G401.6 (cell line): ENCODE results near the gene FBXL22.
A peak's percentile ranks its signal among the peaks of the same experiment; 100 is the strongest.

Source experiments
- FAIRE-seq: peaks from 2 replicates; lab custom pipeline; 2012; peaks lifted over from hg19 to GRCh38; lab: Jason Lieb, UNC

Gene FBXL22

DNA sequence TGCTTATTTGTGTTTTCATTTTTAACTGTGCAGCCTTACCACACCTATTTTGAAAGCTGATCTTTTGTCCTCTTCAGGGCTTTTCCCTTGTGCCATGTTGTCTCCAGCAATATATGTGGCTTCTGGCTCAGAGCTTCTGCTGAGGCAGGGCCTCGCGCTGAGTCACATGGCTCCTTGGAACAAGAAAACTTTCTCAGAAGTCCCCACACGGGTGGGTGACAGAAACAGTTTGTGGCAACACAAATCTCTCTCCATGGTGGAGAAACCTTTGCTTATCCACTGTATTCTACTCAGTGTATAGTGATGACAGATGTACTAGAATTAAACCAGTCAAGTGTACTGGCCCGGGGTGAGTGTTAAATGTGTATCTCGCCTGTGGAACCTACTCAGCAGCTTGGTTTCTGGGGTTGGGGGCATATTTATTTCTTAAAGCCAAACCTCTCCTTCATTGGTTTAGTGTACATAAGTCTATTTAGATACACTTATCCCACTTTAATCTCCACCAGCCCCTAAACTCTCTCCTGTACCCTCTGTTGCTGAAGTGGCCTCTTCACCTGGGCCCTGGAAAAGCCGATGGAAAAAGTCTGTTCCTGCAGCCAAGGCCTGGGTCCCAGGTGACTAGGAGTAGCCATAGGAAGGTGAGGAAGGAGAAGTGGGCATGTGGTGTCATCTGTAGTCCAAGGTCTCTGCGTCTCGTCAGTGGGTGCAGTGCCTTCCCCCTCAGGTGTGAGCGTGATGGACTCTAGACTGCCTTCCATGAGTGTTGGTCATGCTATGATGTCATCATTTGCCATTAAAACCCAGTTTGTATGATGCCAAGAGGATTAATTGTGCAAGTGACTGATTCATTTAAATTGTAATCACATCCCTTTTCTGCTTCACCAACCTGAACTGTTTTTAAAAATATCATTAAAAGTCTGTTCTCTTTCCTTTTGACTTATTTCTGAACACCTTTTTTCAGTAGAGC lies 3.2 kb upstream of the FBXL22 start:
- FAIRE-seq = no peak

- no peak for FAIRE-seq
These were observed 2.1 kb upstream of the FBXL22 start for GRCh38 chr15:63595065-63595464.

- no peak for FAIRE-seq
These were observed 1.5 kb upstream of the FBXL22 start for GRCh38 chr15:63595688-63596087.

GRCh38 chr15:63596676-63597037 lies 530 bp upstream of the FBXL22 start:
- no peak for FAIRE-seq

GRCh38 chr15:63597821-63598220 lies 634 bp downstream of the FBXL22 start:
- FAIRE-seq = no peak

DNA sequence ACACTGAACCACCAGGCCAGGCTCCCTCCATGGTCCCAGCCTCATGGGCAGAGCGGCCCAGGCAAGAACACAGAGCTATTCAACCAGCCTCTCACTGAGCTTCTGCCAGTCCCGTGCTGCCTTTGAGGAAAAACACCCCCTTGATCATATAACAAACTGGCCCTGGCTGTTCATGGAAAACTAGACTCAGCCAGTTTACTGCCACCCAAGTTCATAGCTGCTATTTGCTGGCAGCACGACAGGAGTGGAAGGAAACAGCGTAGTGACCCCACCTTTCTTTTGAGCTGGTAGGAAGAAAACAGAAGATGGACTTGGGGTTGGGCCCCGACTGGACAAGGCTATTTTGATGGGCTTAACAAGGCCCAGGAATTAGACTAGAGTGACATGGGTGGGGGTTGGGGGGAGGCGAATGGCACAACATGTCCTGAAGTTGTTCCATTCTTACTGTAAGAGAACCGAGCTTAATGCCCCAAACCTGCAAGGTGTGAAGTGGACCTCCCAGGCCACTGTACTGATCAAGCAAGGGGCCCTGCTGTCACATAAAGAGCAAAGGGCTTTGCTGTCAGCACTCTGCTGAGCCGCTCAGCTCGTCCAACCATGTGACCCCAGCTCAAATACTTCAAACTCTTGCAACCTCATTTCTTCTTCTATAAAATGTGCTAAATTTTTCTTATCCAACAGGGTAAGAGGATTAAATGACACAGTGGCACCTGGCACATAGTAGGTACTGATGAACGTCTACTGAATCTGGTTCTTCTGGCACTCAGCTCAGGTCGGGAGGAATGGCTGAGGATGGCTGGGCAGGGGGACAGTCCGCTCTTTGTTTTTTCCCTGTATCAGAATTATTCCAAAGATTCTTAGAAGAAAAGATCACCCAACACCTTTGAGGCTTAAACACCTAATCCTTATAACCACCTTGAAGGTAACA lies 1.6 kb downstream of the FBXL22 start:
- no peak for FAIRE-seq

GRCh38 chr15:63599401-63600000 lies 2.3 kb downstream of the FBXL22 start:
- FAIRE-seq = no peak

- no peak for FAIRE-seq
These were observed 2.9 kb downstream of the FBXL22 start for GRCh38 chr15:63600001-63600615.

DNA sequence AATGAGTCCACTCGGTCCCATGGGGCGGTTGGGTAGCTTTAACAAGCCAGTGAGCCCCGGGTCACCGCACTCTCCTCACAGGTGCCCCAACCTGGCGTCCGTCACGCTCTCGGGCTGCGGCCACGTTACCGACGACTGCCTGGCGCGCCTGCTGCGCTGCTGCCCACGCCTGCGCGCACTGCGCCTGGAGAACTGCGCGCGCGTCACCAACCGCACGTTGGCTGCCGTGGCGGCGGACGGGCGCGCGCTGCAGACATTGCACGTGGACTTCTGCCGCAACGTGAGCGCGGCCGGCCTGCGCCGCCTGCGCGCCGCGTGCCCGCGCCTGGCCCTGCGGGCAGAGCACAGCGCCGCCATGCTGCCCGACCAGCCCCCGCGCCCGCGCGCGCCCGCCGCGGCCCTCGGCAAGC lies 3.4 kb downstream of the FBXL22 start:
- FAIRE-seq = no peak

DNA sequence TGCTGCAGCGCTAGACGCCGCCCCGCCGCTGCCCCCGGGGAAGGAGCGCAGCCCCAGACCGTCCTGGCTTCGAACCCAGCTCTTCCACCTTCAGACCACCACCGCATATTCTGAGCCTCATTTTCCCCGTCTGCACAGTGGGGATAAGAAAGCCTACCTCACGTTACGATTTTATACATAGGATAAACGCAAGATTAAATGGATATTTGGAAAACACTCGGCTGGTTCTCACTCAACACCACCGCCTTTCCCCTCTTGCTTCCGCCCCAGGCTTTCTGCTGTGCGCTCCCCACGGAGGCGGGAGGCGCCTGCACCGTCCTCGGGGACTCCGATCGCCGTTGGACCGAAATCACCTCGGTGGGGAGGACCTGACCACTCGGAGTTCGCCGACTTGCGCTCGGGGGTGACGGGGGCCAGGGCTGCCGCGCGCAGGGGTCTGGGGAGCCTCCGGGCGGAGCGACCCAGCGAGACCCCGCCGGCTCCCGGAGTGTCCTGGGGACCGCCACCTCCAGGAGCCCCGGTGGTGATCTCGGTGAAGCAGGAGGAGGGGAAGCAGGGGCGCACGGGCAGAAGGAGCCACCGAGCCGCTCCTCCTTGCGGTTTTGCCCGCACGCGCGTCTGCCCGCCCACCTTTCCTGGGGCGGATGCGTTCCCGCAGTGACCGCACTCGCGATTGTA lies 4.0 kb downstream of the FBXL22 start:
- no peak for FAIRE-seq

- no peak for FAIRE-seq
These were observed 4.6 kb downstream of the FBXL22 start for GRCh38 chr15:63601704-63602185.

DNA sequence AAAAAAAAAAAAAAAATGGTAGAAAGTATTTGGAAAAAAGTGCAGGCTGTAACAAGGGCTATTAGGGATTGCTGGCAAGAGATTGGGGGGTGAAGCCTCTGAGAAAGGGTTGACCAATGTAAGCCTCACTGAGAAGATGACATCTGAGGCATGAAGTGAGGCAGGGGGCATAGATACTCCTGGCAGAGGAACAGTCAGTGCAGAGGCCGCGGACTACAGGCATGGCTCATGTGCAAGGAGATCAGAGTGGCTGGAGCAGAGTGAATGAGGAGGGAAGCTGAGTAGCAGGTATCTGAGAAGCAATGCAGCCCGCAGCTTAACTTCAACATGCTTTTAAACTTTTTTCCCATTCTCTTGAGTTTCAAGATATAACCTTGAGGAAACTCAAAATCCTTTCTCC lies 5.4 kb downstream of the FBXL22 start:
- FAIRE-seq = no peak

DNA sequence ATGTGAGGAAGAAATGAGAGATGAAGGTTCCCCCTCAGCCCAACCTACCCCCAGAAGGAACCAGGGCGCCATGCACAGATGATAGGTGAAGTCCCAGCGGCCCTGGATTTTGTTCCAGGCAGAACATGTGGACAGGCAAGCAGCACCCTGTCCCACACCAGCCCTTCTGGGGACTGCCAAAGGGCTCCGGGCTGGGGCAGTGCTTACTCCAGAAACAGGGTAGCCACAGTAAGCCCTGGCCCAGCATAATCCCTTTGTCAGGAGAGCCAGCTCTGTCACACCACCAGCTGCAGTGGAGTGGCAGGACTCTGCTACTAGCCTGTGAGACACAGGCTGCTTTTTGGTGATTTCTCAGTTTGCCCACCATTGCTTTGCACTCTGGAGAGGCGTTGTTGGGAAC lies 6.3 kb downstream of the FBXL22 start:
- no peak for FAIRE-seq

- FAIRE-seq = no peak
These were observed 7.1 kb downstream of the FBXL22 start for GRCh38 chr15:63604281-63604680.

- FAIRE-seq = no peak
These were observed 7.8 kb downstream of the FBXL22 start for GRCh38 chr15:63605036-63605435.

- no peak for FAIRE-seq
These were observed 8.6 kb downstream of the FBXL22 start for GRCh38 chr15:63605816-63606215.

DNA sequence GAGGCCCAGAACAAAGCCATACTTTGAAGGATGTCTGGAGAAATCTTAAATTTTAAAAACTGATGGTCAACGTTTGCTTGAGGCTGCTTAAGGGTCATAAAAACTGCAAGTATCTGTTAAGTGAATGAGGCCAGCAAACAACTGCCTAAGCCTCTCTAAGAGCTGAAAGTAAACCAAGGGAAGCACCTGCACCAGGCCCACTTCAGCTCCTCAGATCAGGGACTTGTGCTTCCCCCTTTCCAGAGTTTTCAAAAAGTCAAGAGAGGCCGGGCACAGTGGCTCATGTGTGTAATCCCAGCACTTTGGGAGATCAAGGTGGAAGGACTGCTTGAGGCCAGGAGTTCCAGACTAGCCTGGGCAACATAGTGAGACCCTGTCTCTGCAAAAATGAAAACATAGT lies 9.1 kb downstream of the FBXL22 start:
- FAIRE-seq = no peak

GRCh38 chr15:63608989-63609388 lies 11.8 kb downstream of the FBXL22 start:
- FAIRE-seq = no peak

DNA sequence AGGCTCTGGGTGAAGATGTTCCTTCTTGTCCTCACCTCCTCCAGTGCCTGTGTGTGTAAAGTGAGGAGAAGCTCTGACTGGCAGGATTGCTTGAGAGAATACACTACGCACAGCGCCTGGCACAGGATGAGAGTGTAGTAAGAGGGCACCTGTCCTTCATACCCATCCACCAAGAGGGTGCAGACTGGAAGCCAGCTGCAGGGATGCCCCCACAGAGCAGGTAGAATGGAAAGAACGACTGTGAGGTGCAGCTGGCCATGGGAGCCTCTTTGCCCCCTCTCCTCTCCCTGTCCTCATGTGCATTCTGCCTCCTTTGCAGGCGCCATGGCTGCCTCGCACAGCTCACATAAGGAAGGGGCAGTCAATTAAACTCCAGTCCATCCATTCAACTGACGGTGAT lies 12.3 kb downstream of the FBXL22 start:
- FAIRE-seq = no peak

DNA sequence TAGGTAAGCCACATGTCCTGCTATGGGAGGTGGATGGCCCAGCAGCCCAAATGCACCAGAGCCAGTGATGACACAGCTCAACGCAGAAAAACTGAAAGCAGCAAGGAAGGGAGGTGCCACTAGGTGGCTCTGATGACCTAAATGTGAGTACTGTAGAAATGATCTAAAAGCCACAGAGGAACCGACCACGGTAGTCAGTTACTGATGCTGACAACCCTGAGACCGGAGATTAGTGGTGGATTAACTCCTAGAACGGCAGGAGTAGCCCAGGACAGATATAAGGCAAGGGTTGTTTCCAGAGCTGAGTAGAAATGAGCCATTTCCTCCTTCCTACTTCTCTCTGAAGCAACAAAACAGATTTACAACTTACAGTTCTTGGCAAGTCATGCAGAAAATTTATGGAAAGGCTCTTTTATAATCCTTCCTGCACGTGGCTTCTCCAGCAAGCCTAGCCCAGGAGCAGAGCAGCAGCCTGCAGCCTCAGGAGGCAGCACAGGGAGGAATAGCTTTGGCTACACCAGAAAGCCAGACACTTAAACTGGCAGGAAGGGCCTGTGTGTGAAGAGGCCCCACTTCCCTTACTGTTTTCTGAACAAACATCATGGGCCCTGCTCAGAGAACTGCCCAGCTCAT lies 13.1 kb downstream of the FBXL22 start:
- peak; percentile 76 for FAIRE-seq

DNA sequence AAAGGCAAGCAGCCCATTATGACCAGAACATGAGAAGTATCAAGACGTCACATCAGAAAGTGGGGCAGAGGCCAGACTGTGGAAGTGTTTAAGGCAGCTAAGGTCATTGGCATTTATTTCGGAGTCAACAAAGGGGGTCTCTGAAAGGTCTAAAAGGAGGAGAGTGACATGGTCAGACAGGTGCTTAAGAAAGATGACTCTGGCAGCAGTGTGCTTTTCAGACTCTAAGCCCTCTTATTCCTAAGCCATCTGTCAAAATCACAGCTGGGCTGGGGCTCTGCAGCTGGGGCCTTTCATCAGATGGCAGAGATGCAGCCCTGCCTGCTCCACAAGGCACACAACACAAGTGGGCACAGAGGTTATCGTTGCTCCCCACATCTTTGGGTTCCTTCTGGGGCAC lies 14.0 kb downstream of the FBXL22 start:
- FAIRE-seq = no peak
